Mesenchymal stem cell (in vitro differentiated cells and primary cell): ENCODE results near the gene MAML1.

Experiments
- DNase-seq: peaks from one replicate; pipeline ENCODE4 v3.0.0-alpha.2; 2013
- H2AFZ ChIP-seq: one replicate; pipeline ENCODE4 v1.6.1; 2013; ENCODE audit warnings: low read depth, mild to moderate bottlenecking, control low read depth, inconsistent platforms, low read length, moderate library complexity
- H2AK5ac ChIP-seq: 2 replicates; pipeline ENCODE4 v1.6.1; 2013; ENCODE audit warnings: low read length, moderate library complexity, mild to moderate bottlenecking, inconsistent platforms; ENCODE audit not compliant: severe bottlenecking
- H2BK120ac ChIP-seq: one replicate; pipeline ENCODE4 v1.6.1; 2013; ENCODE audit warnings: low read depth, mild to moderate bottlenecking, inconsistent platforms, low read length, moderate library complexity
- H2BK12ac ChIP-seq, 2 experiments: one replicate each; pipeline ENCODE4 v1.6.1; 2013; ENCODE audit warnings: inconsistent platforms in 2 of 2, low read length in 2 of 2, mild to moderate bottlenecking in 2 of 2, moderate library complexity in 2 of 2, control low read depth in 1 of 2
- H2BK15ac ChIP-seq: one replicate; pipeline ENCODE4 v1.6.1; 2013; ENCODE audit warnings: mild to moderate bottlenecking, low read depth, inconsistent platforms; ENCODE audit not compliant: poor library complexity, severe bottlenecking
- H2BK5ac ChIP-seq: 2 replicates; pipeline ENCODE4 v1.6.1; 2013; ENCODE audit warnings: low read depth, mild to moderate bottlenecking, low read length, control low read depth, inconsistent platforms; ENCODE audit not compliant: poor library complexity, severe bottlenecking
- H3K14ac ChIP-seq, 2 experiments: one replicate each; pipeline ENCODE4 v1.6.1; 2013; ENCODE audit warnings: inconsistent platforms in 2 of 2, low read length in 2 of 2, control low read depth in 1 of 2, mild to moderate bottlenecking in 1 of 2, moderate library complexity in 1 of 2
- H3K18ac ChIP-seq, 2 experiments: one replicate each; pipeline ENCODE4 v1.6.1; 2013; ENCODE audit warnings: inconsistent platforms in 2 of 2, low read length in 2 of 2, control low read depth in 1 of 2, low read depth in 1 of 2, mild to moderate bottlenecking in 1 of 2
- H3K23ac ChIP-seq, 2 experiments: one replicate each; pipeline ENCODE4 v1.6.1; 2013; ENCODE audit warnings: inconsistent platforms in 2 of 2, low read length in 2 of 2, mild to moderate bottlenecking in 2 of 2, moderate library complexity in 2 of 2, control low read depth in 1 of 2
- H3K27ac ChIP-seq: 2 replicates; pipeline ENCODE4 v1.5.1; 2013; ENCODE audit warnings: mild to moderate bottlenecking, moderate library complexity, low read length, control low read depth, inconsistent platforms; ENCODE audit not compliant: poor library complexity, severe bottlenecking
- H3K27me3 ChIP-seq, 2 experiments: 2 replicates each; pipeline versions ENCODE4 v1.6.1 to v1.7.0; 2013; ENCODE audit warnings: low read length in 2 of 2, mild to moderate bottlenecking in 2 of 2, moderate library complexity in 2 of 2, control low read depth in 1 of 2, inconsistent platforms in 1 of 2; ENCODE audit not compliant: control insufficient read depth in 1 of 2, insufficient read depth in 1 of 2
- H3K36me3 ChIP-seq, 2 experiments: 2 replicates each; pipeline versions ENCODE4 v1.6.1 to v1.7.0; 2013; ENCODE audit warnings: low read length in 2 of 2, control low read depth in 1 of 2, inconsistent platforms in 1 of 2, low read depth in 1 of 2, mild to moderate bottlenecking in 1 of 2; ENCODE audit not compliant: insufficient read depth in 2 of 2, control insufficient read depth in 1 of 2
- H3K4ac ChIP-seq, 2 experiments: one replicate each; pipeline ENCODE4 v1.6.1; 2013; ENCODE audit warnings: inconsistent platforms in 2 of 2, low read length in 2 of 2, mild to moderate bottlenecking in 2 of 2, moderate library complexity in 2 of 2, control low read depth in 1 of 2, low read depth in 1 of 2
- H3K4me1 ChIP-seq: 2 replicates; pipeline ENCODE4 v1.6.1; 2013; ENCODE audit warnings: low read depth, low read length, control low read depth; ENCODE audit not compliant: control insufficient read depth, insufficient read depth
- H3K4me2 ChIP-seq: 2 replicates; pipeline ENCODE4 v1.6.1; 2013; ENCODE audit warnings: low read length, mild to moderate bottlenecking, inconsistent platforms; ENCODE audit not compliant: poor library complexity, severe bottlenecking
- H3K4me3 ChIP-seq, 2 experiments: 2 replicates each; pipeline versions ENCODE4 v1.5.1 to v1.7.0; 2013; ENCODE audit warnings: low read length in 2 of 2, mild to moderate bottlenecking in 2 of 2, control low read depth in 1 of 2, low read depth in 1 of 2; ENCODE audit not compliant: insufficient read depth in 1 of 2
- H3K79me1 ChIP-seq: replicated peaks from 2 replicates; pipeline ENCODE4 v1.6.1; 2013; ENCODE audit warnings: mild to moderate bottlenecking, control low read depth, low read length, inconsistent platforms; ENCODE audit not compliant: poor library complexity, severe bottlenecking
- H3K9ac ChIP-seq: 2 replicates; pipeline ENCODE4 v1.7.0; 2013; ENCODE audit warnings: mild to moderate bottlenecking, low read length, moderate library complexity
- H3K9me3 ChIP-seq: 2 replicates; pipeline ENCODE4 v1.7.0; 2013; ENCODE audit warnings: mild to moderate bottlenecking, low read length; ENCODE audit not compliant: control insufficient read depth
- H4K8ac ChIP-seq: one replicate; pipeline ENCODE4 v1.6.1; 2013; ENCODE audit warnings: inconsistent platforms, mild to moderate bottlenecking, low read length, moderate library complexity
- H4K91ac ChIP-seq: one replicate; pipeline ENCODE4 v1.6.1; 2013; ENCODE audit warnings: mild to moderate bottlenecking, low read length, inconsistent platforms
- WGBS: methylation state at CpG from one replicate; pipeline ENCODE4 v1.1.7; 2013; ENCODE audit warnings: mixed read lengths; 5-methylcytosine and 5-hydroxymethylcytosine counted together

MAML1 gene

GRCh38 chr5:179802950-179803562, 70.4 kb downstream of the MAML1 start:
- 88% methylated on average over 11 of the region's 11 CpGs for WGBS
- no peak for DNase-seq
- H3K4me1 ChIP-seq = peaks cover 44% of the 10 kb centered on the region

DNA sequence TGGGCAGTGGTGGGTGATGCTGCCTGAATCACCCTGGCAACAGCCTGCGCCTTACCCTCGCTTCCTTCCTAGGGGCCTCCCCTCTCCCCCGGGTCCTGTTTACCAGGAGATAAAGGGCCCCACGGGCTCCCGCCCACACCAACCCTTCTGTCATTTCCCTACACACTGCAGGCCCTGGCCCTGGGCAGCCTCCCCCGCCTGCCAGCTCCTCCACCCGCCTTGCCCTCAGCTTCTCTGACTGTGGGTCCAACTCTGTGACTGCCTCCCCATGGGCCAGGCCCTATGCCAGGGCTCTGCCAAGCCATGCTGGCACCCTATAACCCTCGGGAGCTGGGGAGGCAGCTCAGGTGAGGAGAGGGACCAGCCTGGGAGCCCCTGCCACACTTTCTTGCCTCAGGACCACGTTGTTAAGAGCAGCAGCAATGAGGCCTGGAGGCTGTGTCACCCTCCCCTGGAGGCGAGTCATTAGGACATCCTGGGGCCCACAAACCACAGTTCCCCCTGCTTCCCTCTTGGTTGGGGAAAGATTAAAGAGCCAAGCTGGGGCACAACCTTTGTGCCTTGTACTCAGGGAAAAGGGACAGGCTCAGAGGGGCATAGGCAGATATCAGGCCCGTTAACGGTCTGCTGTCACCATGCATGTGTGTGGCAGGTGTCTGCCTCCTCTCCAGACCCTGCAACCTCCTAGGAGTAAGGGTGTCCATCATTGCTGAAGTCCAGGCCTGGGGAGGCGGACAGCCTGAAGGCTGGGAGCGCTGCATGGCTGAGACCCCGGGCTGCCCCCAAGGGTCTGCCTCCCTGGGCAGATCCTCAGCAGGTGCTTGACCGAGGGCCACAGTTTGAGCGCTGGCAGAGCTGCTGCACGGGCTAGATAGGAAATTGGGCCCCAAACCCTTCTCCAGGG, 71.3 kb downstream of the MAML1 start:
- Histone ChIP-seq H3K9me3 (no peaks in the 10 kb centered on the region), H4K91ac (no peak overlapping the region), H3K4ac (peak overlapping the region in 1 of 2 experiments; percentile 7), H3K79me1 (peaks cover 26% of the 10 kb centered on the region), H3K36me3 (peaks cover 28 to 55% of the 10 kb centered on the region in 2 experiments), H3K27ac (no peak overlapping the region), H4K8ac (no peak overlapping the region), H3K4me1 (peaks cover 45% of the 10 kb centered on the region), H2AK5ac (no peak overlapping the region), H3K4me2 (no peak overlapping the region), H3K27me3 (no peaks in the 10 kb centered on the region), H2BK120ac (no peak overlapping the region), H3K9ac (peak overlapping the region; percentile 87), H3K18ac (no peak overlapping the region), H2BK15ac (no peak overlapping the region), H2BK5ac (no peak overlapping the region), H2BK12ac (peak overlapping the region in 1 of 2 experiments; percentile 2), H3K23ac (no peak overlapping the region), H2AFZ (no peak overlapping the region), H3K4me3 (peak overlapping the region in 1 of 2 experiments; percentile 84), H3K14ac (no peak overlapping the region)
- DNase-seq = peak; percentile 35
- WGBS = 75% methylated on average over 17 of the region's 18 CpGs

More at GRCh38 chr5:179802950-179803562, 70.4 kb downstream of the MAML1 start:
- H3K27ac ChIP-seq = no peak overlapping the region
- no peak overlapping the region for H3K4me2 ChIP-seq
- no peaks in the 10 kb centered on the region for H3K9me3 ChIP-seq
- no peak overlapping the region for H2BK5ac ChIP-seq
- H3K36me3 ChIP-seq = peaks cover 37 to 64% of the 10 kb centered on the region in 2 experiments
- no peak overlapping the region for H3K4me3 ChIP-seq
- no peak overlapping the region for H2AFZ ChIP-seq
- no peaks in the 10 kb centered on the region for H3K27me3 ChIP-seq
- peak overlapping the region in 1 of 2 experiments; percentile 18 for H3K18ac ChIP-seq
- peaks cover 28% of the 10 kb centered on the region for H3K79me1 ChIP-seq
- H4K8ac ChIP-seq = no peak overlapping the region
- H3K4ac ChIP-seq = no peak overlapping the region
- H3K14ac ChIP-seq = peak overlapping the region in 1 of 2 experiments; percentile 46
- peak overlapping the region in 1 of 2 experiments; percentile 26 for H2BK12ac ChIP-seq
- H2AK5ac ChIP-seq = no peak overlapping the region
- no peak overlapping the region for H4K91ac ChIP-seq
- no peak overlapping the region for H2BK120ac ChIP-seq
- H2BK15ac ChIP-seq = no peak overlapping the region
- no peak overlapping the region for H3K9ac ChIP-seq
- peak overlapping the region in 1 of 2 experiments; percentile 46 for H3K23ac ChIP-seq

- no peak overlapping the region for H2BK12ac ChIP-seq
- H2AFZ ChIP-seq = no peak overlapping the region
- peak overlapping the region in 1 of 2 experiments; percentile 84 for H3K4me3 ChIP-seq
- no peak overlapping the region for H3K4ac ChIP-seq
- H3K27me3 ChIP-seq = no peaks in the 10 kb centered on the region
- no peak overlapping the region for H4K8ac ChIP-seq
- H3K9me3 ChIP-seq = no peaks in the 10 kb centered on the region
- no peak overlapping the region for H3K23ac ChIP-seq
- peaks cover 22 to 49% of the 10 kb centered on the region in 2 experiments for H3K36me3 ChIP-seq
- H3K4me2 ChIP-seq = peak overlapping the region; percentile 93
- no peak overlapping the region for H2AK5ac ChIP-seq
- H4K91ac ChIP-seq = no peak overlapping the region
- peaks cover 21% of the 10 kb centered on the region for H3K79me1 ChIP-seq
- H3K18ac ChIP-seq = no peak overlapping the region
- no peak for DNase-seq
- 95% methylated on average over 8 of the region's 8 CpGs for WGBS
- H2BK5ac ChIP-seq = no peak overlapping the region
- no peak overlapping the region for H3K14ac ChIP-seq
- peaks cover 45% of the 10 kb centered on the region for H3K4me1 ChIP-seq
- no peak overlapping the region for H2BK120ac ChIP-seq
- H2BK15ac ChIP-seq = no peak overlapping the region
- H3K27ac ChIP-seq = no peak overlapping the region
- H3K9ac ChIP-seq = peak overlapping the region; percentile 87
Observed at GRCh38 chr5:179804555-179804947, 71.9 kb downstream of the MAML1 start.

GRCh38 chr5:179805070-179805528, 72.5 kb downstream of the MAML1 start:
- H2AK5ac ChIP-seq = no peak overlapping the region
- H4K91ac ChIP-seq = peak overlapping the region; percentile 30
- peak overlapping the region; percentile 13 for H3K27ac ChIP-seq
- peak overlapping the region; percentile 17 to 55 for H2BK12ac ChIP-seq
- peak overlapping the region in 1 of 2 experiments; percentile 54 for H3K4ac ChIP-seq
- peaks cover 16% of the 10 kb centered on the region for H3K79me1 ChIP-seq
- peaks cover 45% of the 10 kb centered on the region for H3K4me1 ChIP-seq
- peak overlapping the region; percentile 93 for H3K4me2 ChIP-seq
- H2BK120ac ChIP-seq = no peak overlapping the region
- H3K36me3 ChIP-seq = peaks cover 16 to 43% of the 10 kb centered on the region in 2 experiments
- no peak overlapping the region for H2BK5ac ChIP-seq
- 69% methylated on average over 9 of the region's 9 CpGs for WGBS
- H3K4me3 ChIP-seq = peak overlapping the region; percentile 84 to 98
- no peak overlapping the region for H2BK15ac ChIP-seq
- peak overlapping the region; percentile 2 to 60 for H3K23ac ChIP-seq
- H3K14ac ChIP-seq = no peak overlapping the region
- H3K18ac ChIP-seq = peak overlapping the region; percentile 92 to 98
- no peaks in the 10 kb centered on the region for H3K27me3 ChIP-seq
- H2AFZ ChIP-seq = no peak overlapping the region
- no peak for DNase-seq
- H4K8ac ChIP-seq = peak overlapping the region; percentile 55
- H3K9me3 ChIP-seq = no peaks in the 10 kb centered on the region
- peak overlapping the region; percentile 87 for H3K9ac ChIP-seq
